GM19463 (cell line): ENCODE measurements around the gene ID2.

ENCODE experiments used
- ATAC-seq: cut with Tn5 transposase; IDR thresholded peaks from one replicate; pipeline ENCODE4 v1.9.1; 2021; ENCODE audit warnings: mild to moderate bottlenecking, moderate library complexity; ENCODE audit not compliant: unreplicated experiment

Gene ID2

GRCh38 chr2:8682719-8683667, 1.1 kb downstream of the ID2 start:
- ATAC-seq: no peak

GRCh38 chr2:8684540-8684877, 2.7 kb downstream of the ID2 start:
- ATAC-seq: no peak

GRCh38 chr2:8684878-8685696, 3.2 kb downstream of the ID2 start:
- peak; percentile 4 for ATAC-seq

- ATAC-seq: peak; percentile 32
Measured at GRCh38 chr2:8685697-8686358, 4.0 kb downstream of the ID2 start.

- ATAC-seq: no peak
Measured at GRCh38 chr2:8691859-8692437, 10.1 kb downstream of the ID2 start.

DNA sequence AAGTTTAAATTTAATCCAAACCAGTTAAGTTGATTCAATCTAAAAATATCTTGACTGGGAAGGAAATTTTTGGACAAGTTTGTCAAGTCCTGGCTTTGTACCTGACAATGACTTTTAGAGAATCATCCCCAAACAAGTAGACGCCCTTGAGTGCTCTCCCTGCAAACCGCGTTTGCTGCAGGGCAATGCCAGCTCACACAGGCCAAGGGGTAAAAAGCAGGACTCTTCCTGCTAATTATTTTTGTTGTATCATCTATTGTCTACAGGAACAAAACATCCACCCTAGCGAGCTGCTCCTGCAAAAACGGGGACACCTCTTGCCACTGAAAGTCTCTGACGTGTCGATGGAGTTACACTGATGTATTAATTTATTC, 10.9 kb downstream of the ID2 start:
- ATAC-seq: no peak

GRCh38 chr2:8693157-8693821, 11.4 kb downstream of the ID2 start:
- no peak for ATAC-seq

DNA sequence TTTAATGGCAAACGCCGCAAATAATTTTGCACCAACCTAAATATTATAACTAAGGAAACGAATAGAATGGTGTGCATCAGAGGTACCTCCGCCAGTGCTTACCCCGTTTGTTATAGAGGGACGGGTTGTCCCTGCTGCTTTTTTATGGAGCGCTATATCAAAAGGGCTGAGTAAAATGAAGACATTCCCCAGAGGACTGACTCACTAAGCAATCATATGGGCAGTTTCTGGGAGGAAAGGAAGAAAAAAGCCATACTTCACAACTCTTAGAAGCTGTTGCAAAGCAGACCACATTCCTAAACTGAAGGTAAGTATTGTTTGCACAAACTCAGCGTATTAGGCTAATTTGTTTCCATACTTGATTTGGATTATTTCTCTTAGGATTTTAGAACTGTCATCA, 12.9 kb downstream of the ID2 start:
- no peak for ATAC-seq

GRCh38 chr2:8697190-8697589, 15.3 kb downstream of the ID2 start:
- ATAC-seq: no peak

GRCh38 chr2:8699839-8700238, 18.0 kb downstream of the ID2 start:
- no peak for ATAC-seq

GRCh38 chr2:8701681-8702379, 20.0 kb downstream of the ID2 start:
- ATAC-seq: no peak

DNA sequence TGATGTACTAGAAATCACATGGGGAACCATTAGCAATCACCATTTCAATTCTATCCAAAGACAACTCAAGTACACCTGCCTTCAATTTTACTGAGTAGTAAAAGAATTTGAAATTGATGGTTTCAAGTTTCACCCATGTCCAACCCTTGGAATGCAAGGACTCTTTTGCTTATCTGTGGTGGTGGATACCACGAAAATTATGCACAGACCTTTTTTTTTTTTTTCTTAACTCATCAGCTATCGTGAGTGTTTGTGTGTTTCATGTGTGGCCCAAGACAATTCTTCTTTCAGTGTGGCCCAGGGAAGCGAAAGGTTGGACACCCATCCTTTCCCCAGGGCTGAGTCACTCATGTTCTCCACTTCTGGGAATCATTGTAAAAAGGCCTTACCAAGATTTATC, 23.1 kb downstream of the ID2 start:
- no peak for ATAC-seq

- no peak for ATAC-seq
Measured at GRCh38 chr2:8709611-8710010, 27.8 kb downstream of the ID2 start.

DNA sequence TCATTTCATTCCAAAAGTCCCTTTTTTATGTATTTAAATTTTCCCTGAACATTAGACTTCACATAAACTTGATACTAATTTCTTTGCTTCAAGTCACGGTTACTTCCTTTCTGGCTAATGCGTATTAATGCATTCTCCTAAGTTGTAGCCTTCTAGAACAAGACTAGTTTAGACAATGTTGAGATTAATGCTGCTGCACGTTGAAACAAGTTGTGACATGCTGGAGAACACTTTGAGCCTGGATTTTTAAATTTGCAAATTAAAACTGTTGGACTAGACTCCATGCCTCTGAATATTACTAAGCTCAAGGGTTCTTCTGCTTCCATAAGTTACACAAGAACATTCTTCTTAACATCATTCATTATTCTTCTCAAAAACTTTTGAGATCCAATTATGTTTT, 29.1 kb downstream of the ID2 start:
- ATAC-seq: no peak

GRCh38 chr2:8714283-8714682, 32.4 kb downstream of the ID2 start:
- ATAC-seq: no peak

GRCh38 chr2:8714971-8715370, 33.1 kb downstream of the ID2 start:
- ATAC-seq: no peak

- no peak for ATAC-seq
Measured at GRCh38 chr2:8719528-8719927, 37.7 kb downstream of the ID2 start.

DNA sequence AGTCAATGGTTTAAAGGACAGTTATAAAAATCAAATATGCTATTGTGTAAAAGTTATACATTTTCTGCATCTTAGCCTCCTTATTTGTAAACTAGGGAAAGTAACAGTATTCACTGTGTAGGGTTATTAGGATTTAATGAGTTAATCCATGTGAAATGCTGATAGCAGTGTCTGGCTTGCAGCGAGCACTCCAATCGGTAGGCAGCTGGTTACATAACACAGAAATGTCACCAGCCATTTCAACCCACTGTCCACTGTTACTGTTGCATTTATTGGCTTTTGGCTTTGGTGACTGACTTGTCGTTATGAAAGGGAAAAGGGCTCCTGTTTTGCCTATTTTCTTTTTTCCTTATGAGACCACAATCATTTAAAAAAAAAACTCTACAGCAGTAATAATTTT, 38.9 kb downstream of the ID2 start:
- no peak for ATAC-seq

GRCh38 chr2:8721410-8721809, 39.6 kb downstream of the ID2 start:
- ATAC-seq: no peak

GRCh38 chr2:8722986-8723385, 41.1 kb downstream of the ID2 start:
- ATAC-seq: no peak
